ENCODE measurements around the gene OR7G3.

OR7G3 gene

DNA sequence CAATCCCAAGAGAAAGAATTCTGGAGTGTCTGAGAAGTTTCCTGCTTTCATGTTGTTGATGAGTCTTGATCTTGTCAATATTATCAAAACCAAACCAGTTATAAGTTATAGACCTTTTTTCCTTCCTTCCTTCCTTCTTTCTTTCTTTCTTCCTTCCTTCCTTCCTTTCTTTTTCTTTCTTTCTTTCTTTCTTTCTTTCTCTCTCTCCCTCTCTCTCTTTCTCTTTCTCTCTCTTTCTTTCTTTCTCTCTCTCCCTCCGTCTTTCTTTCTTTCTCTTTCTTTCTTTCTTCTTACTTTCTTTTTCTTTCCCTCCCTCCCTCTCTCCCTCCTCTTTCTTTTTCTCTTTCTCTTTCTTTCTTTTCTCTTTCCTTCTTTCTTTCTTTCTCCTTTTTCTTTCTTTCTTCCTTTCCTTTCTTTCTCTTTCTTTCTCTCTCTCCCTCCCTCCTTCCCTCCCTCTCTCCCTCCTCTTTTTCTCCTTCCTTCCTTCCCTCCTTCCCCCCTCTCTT is at the start of gene OR7G3:
OR7G3 (minus strand) TSS at position 51 of the 506 bp plus-strand sequence; CDS start at position 51, 0 bp downstream.
- no peak for DNase-seq

DNA sequence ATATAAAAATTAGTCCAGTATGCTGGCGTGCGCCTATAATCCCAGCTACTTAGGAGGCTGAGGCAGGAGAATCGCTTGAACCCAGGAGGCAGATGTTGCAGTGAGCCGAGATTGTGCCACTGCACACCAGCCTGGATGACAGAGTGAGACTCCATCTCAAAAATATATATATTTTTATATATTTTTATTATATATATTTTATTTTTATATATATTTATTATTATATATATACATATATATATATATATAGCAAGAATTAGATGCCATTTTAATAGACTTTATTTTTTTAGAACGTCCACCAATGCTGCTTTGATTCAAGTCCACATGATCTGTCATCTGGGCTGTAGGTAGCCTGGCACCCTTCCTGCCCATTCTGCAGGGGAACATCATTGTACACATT is 48.6 kb upstream of the OR7G3 start:
- no peak for DNase-seq

DNA sequence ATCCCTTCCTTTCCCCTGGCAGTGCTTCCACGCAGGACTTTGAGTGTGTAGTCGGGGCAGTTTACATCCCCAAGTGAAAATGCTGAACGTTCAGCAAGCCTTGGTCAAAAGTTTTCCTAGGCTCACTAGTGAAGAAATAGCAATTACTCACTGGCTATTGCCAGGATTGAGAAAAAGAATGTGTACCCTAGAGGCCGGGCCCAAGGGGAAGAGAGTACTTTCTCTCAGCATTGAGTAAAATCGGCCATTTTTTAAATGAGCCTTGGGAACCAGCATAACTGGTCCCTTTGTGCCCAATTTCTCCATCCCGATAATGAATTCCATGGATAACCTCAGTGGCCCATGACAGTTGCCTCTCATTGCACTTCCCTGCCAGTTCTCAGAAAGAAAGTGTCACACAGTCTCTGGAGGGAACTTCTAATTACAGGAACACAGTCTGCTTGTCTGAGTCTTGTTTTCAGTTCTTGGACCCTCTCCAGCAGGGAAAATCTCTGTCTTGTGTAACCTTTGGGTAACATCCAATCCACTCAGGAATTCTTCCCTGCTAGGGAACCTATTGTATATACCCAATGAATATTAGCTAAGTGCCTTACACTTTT is 44.7 kb upstream of the OR7G3 start:
- no peak for DNase-seq

DNA sequence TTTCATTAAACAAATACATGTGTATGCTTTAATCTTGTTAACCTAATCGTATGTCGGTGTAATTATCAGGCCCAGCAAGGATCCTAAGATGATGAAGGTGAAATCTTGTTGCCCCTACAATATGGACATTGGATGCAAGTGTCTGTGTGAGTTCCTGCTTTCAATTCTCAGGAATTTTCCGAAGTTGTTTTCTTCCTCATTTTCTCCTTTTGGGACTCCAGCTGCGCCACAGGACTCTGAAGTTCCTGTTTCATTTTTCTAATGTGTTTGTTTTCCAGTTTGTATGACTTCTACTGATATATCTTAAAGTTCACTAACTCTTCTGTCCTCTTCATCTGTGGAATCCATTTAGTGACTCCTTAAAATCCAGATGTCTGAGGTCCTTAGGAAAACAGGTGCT is 40.1 kb upstream of the OR7G3 start:
- no peak for DNase-seq

DNA sequence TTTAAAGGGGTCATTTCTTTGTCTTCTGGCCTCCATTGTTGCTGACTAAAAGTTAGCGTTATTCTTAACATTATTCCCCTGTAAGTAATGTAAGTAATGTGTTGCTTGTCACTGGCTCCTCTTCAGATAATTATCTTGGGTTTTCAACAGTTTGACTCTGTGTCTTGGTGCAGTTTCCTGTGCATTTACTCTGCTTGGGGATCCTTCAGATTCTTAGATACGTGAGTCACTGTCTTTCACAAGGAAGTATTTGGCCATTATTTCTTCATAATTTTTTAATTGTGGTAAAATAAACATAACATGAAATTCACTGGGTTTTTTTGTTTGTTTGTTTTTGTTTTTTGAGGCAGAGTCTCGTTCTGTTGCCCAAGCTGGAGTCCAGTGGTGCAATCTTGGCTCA is 38.5 kb upstream of the OR7G3 start:
- DNase-seq = no peak

DNA sequence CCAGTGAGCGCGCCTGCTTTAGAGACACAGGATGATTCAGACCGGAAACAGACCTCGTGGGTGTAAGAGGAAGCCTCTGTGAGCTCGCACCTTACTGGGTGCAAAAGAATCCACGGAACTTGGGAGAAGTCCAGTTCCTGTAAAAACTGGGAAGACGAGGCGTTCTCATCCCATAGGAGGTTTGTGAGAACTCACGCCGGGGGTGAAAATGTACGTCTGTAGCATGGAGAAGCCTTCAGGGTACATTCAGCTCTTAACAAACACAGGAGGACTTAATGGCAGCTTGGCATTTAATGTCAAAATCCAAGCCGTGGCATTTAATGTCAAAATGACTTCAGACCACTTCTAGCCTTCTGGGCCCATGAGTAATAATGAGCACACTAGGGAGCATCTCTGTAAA is 34.7 kb upstream of the OR7G3 start:
- DNase-seq = no peak

DNA sequence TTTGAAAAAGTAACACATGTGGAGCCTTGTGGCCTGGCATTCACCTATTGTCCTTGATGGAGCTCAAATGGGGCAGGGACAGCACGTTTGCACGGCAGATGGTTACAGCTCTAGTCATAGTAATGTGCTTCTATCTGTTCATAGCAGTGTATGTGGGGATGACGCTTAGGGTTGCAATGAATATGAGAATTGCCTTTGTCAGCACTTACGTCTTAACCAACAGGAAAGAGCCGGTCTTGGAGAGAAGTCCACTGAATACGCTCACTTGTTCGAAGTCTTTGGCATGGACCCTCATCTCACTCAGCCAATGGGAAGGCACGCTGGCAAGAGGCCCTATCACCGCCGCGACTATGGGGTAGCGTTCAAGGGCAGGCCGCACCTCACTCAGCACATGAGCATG is 33.1 kb upstream of the OR7G3 start:
- no peak for DNase-seq

DNA sequence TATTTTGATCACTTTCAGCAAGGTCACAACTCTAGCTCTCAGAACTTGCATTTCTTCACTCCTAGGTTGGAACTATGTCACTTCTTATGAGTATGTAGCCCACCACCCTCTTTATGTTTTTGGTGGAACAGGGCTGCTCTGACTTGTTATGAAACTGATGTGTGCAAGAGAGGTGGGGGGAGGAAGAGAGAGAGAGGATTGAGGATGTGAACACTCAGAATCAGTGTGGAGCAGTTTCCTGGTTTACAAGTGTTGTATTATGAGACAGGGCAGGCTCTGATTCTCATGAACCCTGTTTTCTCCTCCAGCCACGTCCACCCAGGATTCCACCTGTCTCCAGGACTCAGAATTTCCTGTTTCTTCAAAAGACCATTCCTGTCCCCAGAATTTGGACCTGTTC is 29.6 kb upstream of the OR7G3 start:
- DNase-seq = no peak

DNA sequence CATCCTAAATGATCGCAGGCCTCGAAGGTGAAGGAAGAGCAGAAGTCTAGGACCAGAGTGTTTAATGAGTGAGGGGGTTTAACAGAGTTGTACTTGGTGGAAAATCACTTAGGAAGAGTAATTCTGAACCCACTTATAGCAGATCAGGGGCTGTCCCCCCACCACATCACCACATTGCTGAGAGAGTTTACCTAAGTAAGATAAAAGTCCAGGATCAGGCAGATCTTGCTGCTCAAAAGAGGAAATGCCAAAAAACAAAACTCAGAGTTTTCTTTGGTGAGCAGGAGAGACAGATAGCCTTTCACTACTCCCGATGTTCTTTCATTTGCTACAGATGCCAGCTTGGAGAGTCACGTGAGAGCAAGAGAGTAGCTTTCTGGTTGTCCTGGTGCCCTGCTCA is 28.8 kb upstream of the OR7G3 start:
- no peak for DNase-seq

DNA sequence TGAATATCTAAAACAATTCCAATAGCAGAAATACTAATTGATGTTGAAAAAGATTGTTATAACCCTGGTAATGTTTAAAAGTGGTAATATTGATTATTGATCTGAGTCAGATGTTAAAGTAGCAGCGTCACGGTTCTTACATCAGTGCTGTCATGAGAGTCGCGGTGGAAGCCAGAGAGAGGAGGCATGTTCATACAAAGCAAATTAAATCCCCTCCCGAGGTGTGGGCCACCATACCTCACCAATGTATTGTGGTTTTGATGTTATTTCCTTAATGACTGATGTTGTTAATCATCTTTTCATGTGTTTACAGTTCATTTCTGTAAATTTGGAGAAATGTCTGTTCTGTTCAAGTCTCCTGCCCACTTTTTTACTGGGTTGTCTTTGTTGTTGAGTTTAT is 24.6 kb upstream of the OR7G3 start:
- no peak for DNase-seq

DNA sequence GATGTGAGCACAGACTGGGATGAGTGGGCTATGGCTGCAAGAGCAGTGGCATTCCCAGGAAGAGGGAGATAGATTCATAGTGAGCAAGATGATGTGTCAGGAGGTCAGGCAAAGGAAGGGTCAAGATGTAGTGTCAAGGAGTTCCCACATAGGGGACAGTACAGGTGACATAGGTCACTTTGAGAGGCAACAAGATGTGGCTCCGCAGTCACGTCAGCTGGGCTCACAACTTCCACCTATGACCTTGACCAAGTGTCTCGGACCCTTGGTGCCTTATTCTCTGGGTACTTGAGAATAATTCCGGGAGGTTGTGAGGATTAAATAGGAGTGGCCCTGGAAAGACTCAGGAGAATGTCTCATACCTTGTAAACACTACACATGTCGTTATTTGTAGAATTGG is 23.9 kb upstream of the OR7G3 start:
- DNase-seq = no peak

DNA sequence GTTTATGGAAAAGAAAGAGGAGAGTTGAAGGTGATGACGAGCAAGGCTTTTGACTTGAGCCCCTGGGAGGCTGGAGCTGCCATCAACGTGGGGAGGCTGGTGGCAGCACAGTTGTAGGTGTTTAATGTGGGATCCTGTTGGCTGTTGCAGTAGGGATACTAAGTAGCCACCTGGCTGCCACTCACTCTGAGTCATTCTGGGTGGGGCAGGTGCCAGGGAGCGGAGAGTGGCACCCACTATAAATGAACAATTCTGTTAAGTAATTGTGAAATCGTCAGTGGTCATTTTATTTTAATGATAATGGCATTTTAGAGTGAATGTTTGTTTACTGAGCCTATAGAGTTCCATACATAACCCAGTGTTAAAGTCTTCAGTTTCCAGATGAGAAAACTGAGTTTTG is 23.2 kb upstream of the OR7G3 start:
- no peak for DNase-seq

DNA sequence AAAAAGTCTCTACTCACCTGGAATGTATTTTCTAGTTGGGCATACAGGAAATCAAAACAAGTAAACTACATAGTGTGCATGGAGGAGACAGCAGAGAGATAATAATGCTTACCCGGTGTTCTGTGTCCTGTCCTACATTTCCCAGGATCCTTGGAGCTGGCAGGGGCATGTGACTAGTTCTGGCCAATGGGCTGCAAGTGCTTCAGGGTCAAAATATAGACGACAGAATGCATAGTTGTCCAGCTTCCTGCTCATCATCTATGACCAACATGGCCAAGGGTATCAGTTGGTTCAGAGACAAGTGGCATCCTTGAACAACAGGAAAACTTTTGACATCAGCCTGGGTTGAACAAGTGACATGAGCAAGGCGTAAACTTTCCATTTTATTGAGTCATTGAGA is 21.9 kb upstream of the OR7G3 start:
- no peak for DNase-seq

DNA sequence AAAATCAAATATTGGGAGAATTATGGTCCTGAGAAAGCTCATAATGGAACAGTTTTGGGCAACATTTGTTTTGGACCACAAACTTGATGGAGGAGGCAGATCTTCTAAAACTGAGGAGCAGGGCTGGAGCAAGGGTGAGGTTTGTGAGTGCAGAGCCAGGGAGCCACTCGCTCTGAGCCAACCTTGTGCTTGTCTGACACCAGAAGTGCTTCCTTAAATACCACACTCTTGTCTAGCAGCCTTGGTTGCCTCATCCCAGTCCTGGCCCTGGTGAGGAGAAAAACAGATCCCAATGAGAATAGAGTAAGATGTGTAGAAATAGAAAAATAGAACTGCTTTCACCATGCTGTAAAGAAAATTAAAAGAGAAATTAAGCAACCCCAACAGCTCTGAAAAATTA is 20.1 kb upstream of the OR7G3 start:
- no peak for DNase-seq

DNA sequence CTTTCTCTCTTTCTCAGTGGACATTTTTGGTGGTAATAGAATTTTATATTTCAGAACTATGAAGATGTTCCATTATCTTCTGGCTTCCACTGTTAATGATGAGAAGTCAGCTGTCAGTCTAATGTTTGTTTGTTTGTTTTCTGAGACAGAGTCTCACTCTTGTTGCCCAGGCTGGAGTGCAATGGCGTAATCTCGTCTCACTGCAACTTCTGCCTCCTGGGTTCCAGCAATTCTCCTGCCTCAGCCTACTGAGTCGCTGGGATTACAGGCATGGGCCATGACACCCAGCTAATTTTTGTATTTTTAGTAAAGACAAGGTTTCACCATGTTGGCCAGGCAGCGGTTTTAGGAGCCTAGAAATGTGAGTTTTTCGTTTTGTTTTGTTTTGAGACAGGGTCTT is 18.2 kb upstream of the OR7G3 start:
- DNase-seq = no peak

DNA sequence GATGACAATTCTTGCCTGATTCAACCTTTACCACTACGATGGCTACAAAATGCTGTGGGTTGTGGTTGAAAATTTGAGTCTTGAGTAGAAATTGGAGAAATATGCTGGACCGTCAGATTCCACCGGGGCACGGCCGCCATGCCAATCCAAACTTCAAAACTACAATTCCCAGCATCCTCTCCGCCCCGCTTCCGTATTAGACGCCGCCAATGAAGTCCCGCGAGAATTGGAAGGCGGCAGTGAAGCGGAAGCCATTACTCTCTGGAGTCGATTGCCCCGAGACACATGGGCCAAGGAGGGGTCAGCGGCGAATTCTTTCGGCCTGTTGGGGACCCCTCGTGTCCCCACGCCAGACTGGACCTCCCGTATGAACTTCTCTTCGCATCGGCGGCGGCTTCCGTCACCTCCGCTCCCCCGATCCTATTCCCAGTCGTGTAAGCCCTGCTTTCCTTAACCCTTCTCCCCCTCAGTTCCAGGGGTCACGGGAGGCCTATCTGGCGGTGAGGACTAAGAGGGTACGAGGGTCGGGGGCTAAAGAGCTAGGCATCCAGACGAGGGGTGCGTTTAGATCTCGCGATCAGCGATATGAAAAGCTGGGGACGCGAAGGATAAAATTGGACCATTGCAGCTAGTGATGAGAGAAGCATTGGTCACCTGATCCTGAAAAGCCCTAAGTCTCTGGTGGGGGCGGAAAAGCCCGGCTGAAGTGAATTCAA is 13.6 kb upstream of the OR7G3 start, which contains the start of gene ZNF317:
ZNF317 (plus strand) TSS at position 239 of the 716 bp plus-strand sequence. CDS start 15,620 bp downstream, outside the sequence.
- DNase-seq = peak; percentile 96

DNA sequence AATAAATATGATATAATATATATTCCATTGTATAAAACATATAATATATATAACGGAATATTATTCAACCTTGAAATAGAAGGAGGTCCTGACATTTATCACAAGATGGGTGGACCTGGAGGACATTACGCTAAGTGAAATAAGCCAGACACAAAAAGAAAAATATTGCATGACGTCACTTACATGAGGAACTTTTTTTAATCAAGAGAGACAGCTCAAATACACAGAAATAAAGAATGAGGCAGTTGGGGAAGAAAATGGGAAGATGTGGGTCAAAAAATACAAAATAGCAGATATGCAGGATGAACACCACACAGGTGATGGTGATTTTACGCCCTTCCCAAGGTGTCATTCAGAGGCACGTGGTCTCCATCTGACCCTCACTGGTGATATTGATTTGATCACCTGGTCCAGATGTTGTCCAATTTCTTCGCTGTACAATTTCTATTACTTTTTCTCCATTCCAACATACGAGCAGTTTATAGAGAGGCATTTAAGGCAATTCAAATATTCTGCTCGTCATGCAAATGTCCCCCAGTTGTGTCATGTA is 12.9 kb upstream of the OR7G3 start:
- DNase-seq = no peak

DNA sequence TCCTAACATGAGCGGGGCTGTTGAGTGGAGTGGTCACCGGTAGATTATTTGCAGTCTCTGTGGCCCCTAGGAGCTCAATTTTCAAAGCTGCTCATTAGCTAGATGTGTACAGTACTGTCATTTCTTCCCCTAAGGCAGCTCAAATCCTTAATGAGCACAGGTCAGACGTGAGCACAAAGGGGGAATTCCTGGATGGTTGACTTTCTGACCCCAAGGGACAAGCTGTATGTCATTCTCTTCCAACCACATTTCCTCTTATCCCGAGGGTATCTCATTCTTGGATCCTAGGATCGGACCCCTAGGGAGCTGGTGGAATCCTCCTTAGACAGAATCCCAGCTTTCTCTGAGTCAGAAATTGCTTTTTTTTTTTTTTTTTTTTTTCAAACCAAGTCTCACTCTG is 5.7 kb upstream of the OR7G3 start:
- DNase-seq = no peak

DNA sequence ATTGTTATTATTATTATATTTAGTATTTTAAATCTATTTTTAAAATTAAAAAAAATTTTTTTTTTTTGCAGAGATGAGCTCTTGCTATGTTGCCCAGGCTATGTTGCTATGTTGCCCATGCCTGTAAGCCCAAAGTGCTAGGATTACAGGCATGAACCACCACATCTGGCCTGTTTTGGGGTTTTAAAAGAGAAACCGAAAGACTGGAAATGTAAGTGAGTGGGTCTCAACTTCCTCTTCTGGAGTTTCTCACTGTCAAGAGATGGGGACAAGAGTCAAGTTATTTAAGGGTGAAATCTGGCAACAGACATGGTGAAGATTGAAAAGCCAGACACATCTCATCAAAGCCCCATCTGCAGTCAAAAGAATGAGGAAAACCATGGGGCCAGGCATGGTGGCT is 4.2 kb upstream of the OR7G3 start:
- peak; percentile 78 for DNase-seq

DNA sequence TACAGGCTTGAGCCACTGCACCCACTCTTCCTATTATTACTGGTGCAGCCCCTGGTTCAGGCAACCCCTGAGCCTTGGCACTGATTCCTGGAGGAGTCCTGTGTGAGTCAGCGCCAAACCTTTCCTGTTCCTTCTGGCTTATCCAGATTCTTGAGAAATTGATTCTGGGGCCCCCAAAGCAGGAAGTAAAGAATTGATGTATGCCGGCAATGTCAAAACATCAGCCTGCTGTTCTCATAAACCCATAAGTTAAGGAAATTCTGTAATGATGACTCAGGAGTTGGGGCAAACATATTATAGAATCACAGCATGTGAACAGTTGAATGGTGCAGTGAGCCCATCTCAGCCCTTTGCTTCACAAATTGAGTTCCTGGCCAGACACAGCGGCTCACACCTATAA is 1.4 kb upstream of the OR7G3 start:
- DNase-seq = no peak

DNA sequence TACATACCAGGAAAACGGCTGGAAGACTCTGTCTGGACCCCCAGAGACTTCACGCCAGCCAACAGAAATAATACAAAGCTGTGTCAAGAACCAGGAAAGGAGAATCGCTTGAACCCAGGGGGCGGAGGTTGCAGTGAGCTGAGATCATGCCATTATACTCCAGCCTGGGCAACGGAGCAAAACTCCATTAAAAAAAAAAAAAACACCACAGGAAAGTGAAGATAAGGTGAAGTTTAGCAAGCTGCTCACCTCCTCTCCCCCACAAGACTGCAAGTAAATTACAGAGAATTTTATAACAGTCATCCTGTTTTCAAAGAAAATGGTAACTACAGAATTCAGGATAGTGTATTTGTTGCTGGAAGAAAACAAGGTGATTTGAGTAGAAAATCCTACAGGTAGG is 10.2 kb downstream of the OR7G3 start:
- no peak for DNase-seq

DNA sequence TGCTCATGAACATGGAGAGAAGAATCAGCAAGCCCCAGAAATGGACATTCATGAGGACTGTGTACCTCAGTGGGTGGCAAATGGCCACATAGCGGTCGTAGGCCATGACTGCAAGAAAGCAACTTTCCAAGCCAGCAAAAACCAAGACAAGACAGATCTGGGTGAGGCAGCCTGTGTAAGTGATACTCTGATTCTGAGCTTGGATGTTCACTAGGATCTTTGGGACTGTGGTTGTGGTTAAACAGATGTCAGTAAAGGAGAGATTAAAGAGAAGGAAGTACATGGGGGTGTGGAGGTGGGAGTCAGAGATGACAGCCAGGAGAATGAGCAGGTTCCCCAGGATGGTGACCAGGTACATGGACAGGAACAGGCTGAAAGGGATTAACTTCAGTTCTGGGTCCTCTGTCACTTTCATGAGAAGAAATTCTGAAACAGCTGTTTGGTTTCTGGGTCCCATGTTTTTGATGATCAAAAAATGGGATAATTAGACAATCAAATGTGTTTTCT is 11.4 kb downstream of the OR7G3 start, which contains the start of gene OR7G1:
OR7G1 (minus strand) TSS at position 457 of the 507 bp plus-strand sequence; CDS start at position 457, 0 bp downstream.
- no peak for DNase-seq

DNA sequence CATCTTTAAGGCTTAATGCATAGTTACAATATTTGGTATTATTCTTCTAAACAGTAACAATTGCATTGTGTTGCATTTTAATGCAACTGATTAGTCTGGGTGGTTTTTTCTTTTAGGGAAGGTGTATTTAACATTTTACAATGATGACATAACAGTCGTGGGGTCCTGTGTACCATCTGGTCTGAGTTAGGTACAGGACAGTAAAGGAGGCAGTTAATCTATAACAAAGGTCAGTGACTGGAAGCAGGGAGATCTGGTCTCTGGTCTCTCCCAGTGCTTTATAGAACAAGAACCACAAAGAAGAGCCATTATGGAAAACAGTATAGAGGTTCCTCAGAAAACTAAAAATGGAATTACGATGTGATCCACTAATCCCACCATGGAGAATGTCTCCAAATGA is 16.8 kb downstream of the OR7G3 start:
- no peak for DNase-seq

DNA sequence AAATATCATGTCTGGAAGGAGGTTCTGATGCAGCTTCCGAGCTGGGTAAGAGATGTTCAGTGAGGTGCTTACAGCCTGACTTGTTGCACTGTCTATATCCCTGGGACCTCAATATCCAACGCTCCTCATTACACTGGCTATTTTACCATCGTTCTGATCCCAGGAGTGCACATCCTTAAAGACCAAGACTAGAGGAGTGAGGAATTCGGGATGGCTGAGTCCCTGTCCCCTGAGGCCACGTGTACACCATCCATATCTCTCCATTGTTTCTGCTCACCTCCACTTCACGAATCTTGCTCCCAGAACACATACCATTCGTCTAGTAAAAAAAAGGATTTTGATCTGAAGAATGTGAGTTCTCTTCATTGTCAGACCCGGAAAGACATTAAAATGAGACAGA is 19.4 kb downstream of the OR7G3 start, which contains the start of gene OR7G2:
OR7G2 (minus strand) TSS at position 101 of the 400 bp plus-strand sequence. CDS start 4,232 bp downstream, outside the sequence.
- DNase-seq = no peak

All from RPMI8226 (cell line).